UCSD-AML1 (cell line): ENCODE data around the gene FLAD1.

ENCODE experiments used
- DNase-seq: peaks from one replicate; lab custom pipeline; 2025; ENCODE audit not compliant: unreplicated experiment; lab: John Stamatoyannopoulos, UW

The FLAD1 gene

DNA sequence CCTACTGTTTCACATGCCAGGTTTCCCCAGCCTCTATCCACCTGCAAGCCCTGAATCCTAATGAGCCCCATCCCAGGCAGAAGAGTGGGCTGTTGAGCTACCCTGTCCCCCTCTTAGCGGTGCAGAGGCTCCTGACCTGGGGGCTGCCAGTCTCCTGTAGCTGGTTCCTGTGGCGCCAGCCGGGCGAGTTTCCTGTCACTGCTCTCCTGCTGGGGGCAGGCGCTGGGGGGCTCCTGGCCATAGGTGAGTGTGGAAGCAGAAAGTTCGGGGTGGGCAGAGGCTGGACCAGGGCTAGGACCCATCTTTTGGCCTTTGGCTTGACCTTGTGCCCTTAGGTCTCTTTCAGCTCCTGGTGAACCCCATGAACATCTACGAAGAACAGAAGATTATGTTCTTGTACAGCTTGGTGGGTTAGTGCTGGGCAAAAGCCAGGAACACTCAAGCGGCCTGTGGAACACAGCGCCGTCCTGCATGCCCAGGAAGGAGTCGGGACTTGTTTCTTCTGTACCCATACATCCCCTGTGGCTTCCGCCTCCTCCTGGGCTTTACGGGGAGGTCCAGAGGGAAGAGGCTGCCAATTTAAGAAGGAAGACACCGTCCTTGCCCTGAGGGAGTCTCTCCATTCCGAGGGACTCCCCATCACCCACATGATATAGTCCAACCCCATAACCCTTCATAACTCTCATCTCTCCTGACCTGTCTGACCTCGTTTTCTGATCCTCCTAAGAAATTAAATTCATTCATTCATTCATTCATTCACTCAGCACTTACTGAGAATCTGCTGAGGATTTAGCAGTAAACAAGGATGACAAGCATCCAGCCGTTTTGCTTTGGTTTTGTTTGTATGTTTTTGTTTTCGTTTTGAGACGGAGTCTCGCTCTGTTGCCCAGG is 51.4 kb downstream of the FLAD1 start:
- no peak for DNase-seq

DNA sequence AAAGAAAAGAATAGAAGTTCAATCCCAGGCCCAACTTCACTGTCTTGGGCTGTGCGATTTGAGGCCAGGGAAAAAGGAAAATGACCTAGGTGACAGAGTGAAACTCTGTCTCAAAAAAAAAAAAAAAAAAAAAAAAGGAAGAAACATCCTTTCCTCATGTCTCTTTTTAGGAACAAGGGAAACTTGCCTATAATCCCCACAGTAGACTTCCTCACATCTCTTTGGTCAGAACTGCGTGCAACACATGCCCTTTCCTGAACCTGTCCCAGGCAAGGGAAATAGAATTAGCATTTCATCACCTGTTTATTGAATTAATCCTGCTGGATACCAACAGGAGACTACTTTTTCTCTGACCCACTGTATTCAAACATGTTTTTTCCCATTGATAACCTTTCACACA is 52.8 kb downstream of the FLAD1 start:
- DNase-seq, result no peak

DNA sequence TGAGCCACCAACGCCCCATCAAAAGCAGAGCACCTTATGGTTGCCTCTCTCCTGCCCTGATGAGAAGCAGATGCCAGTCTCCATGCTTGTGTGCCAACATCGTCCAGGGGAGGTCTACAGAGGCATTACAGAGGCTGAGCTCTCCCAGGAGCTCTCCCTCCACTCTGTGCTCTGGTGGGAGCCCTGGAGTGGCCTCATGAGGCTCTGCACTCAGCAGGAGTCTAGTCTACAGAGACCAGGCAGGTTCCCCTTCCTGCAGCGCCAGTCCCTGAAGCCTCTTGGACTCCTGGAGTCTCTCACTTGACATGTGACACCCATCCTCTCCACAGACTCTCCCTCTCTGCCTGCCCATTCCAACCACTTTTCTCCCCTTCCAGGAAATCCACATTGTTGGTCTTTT is 53.9 kb downstream of the FLAD1 start:
- peak; percentile 30 for DNase-seq

DNA sequence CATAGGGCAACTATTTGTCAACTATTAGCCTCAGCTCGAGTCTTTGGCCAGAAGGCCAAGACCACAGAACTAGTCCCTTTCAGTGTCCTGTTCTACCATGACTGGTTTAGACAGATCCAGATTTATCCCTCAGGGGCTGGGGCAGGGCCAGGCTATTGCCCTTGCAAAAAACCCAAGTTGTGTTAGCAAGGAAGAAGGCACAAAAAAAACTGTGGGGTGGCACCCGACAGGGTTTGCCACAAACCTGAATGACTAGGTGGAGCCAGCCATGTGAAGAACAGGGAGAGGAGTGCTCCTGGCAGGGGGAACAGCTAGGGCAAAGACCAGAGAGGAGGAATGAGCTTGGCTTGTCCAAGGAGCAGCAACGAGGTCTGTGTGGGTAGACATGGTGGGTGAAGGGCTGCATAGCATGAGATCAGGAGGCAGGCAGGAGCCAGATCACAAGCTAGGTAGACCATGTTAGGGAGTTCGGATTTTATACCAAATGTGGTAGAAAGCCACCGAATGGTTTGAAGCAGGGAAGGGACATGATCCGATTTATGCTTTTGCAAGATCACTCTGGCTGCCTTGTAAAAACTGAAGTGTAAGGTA is 54.8 kb downstream of the FLAD1 start:
- DNase-seq, result no peak

DNA sequence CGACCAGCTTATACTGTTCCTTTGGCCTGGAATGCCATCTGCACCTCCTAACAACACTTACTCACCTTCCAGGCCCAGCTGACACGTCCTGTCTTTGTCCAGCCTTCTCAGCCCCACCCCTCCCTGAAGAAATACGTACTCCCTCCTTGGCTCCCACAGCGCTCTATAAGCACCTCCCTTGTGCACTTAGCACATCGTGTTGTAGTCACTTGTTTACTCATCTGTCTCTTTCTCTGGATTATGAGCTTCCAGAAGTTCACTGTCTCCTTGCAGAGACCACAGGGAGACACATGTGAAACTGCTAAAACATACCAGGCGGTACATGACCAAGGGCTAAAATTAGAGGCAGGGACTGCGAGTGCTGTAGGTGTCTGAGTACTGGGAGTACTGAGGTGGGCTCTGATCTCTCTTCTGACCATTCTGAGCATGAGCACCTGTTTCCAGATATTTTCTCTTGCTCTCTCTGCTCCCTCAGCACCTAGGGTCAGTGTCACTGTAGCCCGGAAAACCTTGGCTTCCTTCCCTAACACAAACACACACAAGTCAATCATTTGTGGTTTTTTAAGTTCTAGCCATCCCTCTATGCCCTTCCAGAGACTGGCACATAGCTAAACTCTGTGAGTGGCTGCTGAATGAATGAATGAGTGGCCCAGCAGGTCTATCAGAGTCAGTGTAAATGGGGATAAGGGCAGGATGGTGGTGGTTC is 55.6 kb downstream of the FLAD1 start:
- DNase-seq, result no peak

DNA sequence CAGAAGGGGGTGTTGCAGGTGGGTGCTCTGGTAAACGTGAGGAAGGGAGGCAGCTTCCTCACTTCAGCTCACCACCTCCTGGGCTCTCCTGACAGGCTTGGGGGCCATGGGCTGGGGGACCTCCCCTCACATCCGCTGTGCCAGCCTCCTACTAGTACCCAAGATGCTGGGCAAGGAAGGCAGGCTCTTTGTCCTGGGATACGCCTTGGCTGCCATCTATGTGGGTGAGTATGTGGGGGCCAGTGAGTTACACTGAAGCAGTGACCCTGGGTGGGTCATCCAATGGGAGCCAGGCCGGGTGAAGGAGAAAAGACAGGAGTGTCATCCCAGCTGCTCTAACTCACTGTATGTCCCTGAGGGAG is 56.1 kb downstream of the FLAD1 start:
- DNase-seq, result no peak

DNA sequence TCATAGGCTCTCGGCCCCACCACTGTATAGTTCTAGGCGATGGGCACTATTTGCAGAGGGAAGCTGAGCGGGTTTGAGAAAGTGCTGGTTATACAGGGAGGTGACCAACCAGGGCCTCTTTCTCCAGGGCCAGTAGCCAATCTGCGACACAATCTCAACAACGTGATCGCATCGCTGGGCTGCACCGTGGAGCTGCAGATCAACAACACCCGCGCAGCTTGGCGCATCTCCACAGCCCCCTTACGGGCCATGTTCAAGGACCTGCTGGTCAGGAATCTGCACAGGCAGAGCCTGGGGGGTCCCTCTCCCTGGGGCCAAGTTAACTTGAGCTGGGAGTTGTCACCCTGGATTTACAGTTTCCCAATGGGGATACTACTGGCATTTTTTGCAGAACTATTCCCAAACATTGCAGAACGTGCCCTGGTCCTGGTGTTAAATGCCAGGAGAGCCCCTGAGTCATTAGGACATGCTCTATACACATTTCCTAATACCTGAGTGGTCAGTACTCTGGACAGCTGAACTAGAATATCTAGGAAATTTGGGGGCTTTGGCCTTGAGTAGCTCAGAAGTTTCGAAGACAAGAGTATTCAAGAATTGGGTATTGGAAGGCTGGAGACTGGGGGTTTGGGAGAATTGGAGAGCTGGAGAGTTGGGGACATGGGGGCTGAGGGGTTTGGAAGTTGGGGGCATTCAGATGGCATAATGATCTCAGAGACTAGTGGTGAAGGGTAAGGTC is 57.4 kb downstream of the FLAD1 start:
- DNase-seq, result no peak
